Activated T-helper 17 cell treated with anti-CD3 and anti-CD28 coated beads, Interleukin-2, amount 50 U/mL, for 72 hours (primary cell): ENCODE measurements around the gene MICAL2. TPM values are rescaled to one million over a fixed set of nuclear protein-coding genes. Genes with fewer than 3 reads are reported as not detected.

Source experiments
- ATAC-seq: fragments of 150-1000 bp; cut with Tn5 transposase; replicated peaks from 2 replicates; pipeline ENCODE4 v1.10.0; 2021; ENCODE audit warnings: mild to moderate bottlenecking, moderate library complexity
- H3K27ac Mint-ChIP-seq: one replicate; pipeline ENCODE4 v1.8.0; 2022; ENCODE audit warnings: mixed read lengths
- H3K27me3 Mint-ChIP-seq: one replicate; pipeline ENCODE4 v1.8.0; 2022; ENCODE audit warnings: mixed read lengths
- H3K36me3 Mint-ChIP-seq: one replicate; pipeline ENCODE4 v1.8.0; 2022; ENCODE audit warnings: low read depth, mild to moderate bottlenecking, mixed read lengths
- H3K4me1 Mint-ChIP-seq: one replicate; pipeline ENCODE4 v1.8.0; 2022; ENCODE audit warnings: mixed read lengths
- H3K4me3 Mint-ChIP-seq: one replicate; pipeline ENCODE4 v1.8.0; 2022; ENCODE audit warnings: mild to moderate bottlenecking, mixed read lengths
- H3K9me3 Mint-ChIP-seq: one replicate; pipeline ENCODE4 v1.8.0; 2022; ENCODE audit warnings: mixed read lengths
- total RNA-seq, 2 donors: library from RNA; stranded (reverse); gene quantifications; one replicate each; pipeline ENCODE4 v1.2.3, GENCODE V29; 2022

The MICAL2 gene
- total RNA-seq, 2 donors from 2014 or later: 127 to 253 TPM

- Mint-ChIP-seq H3K4me3 (peak overlapping the region; percentile 72), H3K27ac (peak overlapping the region; percentile 87), H3K27me3 (no peaks in the 10 kb centered on the region), H3K4me1 (peaks cover 37% of the 10 kb centered on the region), H3K9me3 (no peaks in the 10 kb centered on the region), H3K36me3 (no peaks in the 10 kb centered on the region)
- ATAC-seq: peak; percentile 12
These were observed 22.3 kb upstream of the MICAL2 start for GRCh38 chr11:12088047-12088481.

DNA sequence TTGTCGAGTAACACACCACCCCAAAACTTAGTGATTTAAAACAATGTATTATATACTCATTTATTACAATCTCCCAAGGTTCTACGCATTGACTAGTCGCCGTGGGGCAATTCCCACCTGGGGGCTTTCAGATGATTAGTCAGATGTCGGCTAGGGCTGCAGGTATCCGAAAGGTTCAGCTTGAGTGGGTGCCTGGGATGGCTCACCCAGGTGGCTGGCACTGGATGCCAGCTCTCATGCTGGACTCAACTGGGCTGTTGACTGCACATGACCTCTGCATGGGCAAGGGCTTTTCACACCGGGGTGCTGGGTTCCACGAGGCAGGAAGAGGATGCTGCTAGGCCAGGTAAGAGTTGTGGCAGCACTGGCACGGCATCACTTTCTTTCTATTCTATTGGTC, 21.9 kb upstream of the MICAL2 start:
- H3K27ac Mint-ChIP-seq: no peak overlapping the region
- no peaks in the 10 kb centered on the region for H3K9me3 Mint-ChIP-seq
- no peaks in the 10 kb centered on the region for H3K36me3 Mint-ChIP-seq
- peak overlapping the region; percentile 72 for H3K4me3 Mint-ChIP-seq
- H3K4me1 Mint-ChIP-seq: peaks cover 37% of the 10 kb centered on the region
- ATAC-seq: no peak
- no peaks in the 10 kb centered on the region for H3K27me3 Mint-ChIP-seq

- Mint-ChIP-seq H3K4me1 (peaks cover 37% of the 10 kb centered on the region), H3K4me3 (peak overlapping the region; percentile 72), H3K27ac (peak overlapping the region; percentile 84), H3K36me3 (no peaks in the 10 kb centered on the region), H3K27me3 (no peaks in the 10 kb centered on the region), H3K9me3 (no peaks in the 10 kb centered on the region)
- ATAC-seq: no peak
These were observed 21.3 kb upstream of the MICAL2 start for GRCh38 chr11:12089041-12089440.

GRCh38 chr11:12089473-12089872, 20.9 kb upstream of the MICAL2 start:
- Mint-ChIP-seq H3K27ac (peak overlapping the region; percentile 84), H3K9me3 (no peaks in the 10 kb centered on the region), H3K36me3 (no peaks in the 10 kb centered on the region), H3K4me1 (peaks cover 37% of the 10 kb centered on the region), H3K4me3 (peak overlapping the region; percentile 72), H3K27me3 (no peaks in the 10 kb centered on the region)
- no peak for ATAC-seq

GRCh38 chr11:12090061-12090591, 20.3 kb upstream of the MICAL2 start:
- peak overlapping the region; percentile 72 for H3K4me3 Mint-ChIP-seq
- peaks cover 37% of the 10 kb centered on the region for H3K4me1 Mint-ChIP-seq
- no peaks in the 10 kb centered on the region for H3K9me3 Mint-ChIP-seq
- H3K27ac Mint-ChIP-seq: peak overlapping the region; percentile 84
- ATAC-seq: no peak
- no peaks in the 10 kb centered on the region for H3K36me3 Mint-ChIP-seq
- no peaks in the 10 kb centered on the region for H3K27me3 Mint-ChIP-seq

GRCh38 chr11:12090761-12091258, 19.6 kb upstream of the MICAL2 start:
- Mint-ChIP-seq H3K4me1 (peaks cover 37% of the 10 kb centered on the region), H3K9me3 (no peaks in the 10 kb centered on the region), H3K27me3 (no peaks in the 10 kb centered on the region), H3K36me3 (no peaks in the 10 kb centered on the region), H3K27ac (peak overlapping the region; percentile 84), H3K4me3 (no peak overlapping the region)
- no peak for ATAC-seq

- Mint-ChIP-seq H3K27me3 (no peaks in the 10 kb centered on the region), H3K4me3 (no peak overlapping the region), H3K4me1 (peaks cover 29% of the 10 kb centered on the region), H3K9me3 (no peaks in the 10 kb centered on the region), H3K27ac (no peak overlapping the region), H3K36me3 (no peaks in the 10 kb centered on the region)
- no peak for ATAC-seq
These were observed 18.3 kb upstream of the MICAL2 start for GRCh38 chr11:12091956-12092558.

GRCh38 chr11:12092714-12093113, 17.7 kb upstream of the MICAL2 start:
- ATAC-seq: no peak
- Mint-ChIP-seq H3K9me3 (no peaks in the 10 kb centered on the region), H3K4me1 (peaks cover 26% of the 10 kb centered on the region), H3K27me3 (no peaks in the 10 kb centered on the region), H3K4me3 (no peak overlapping the region), H3K27ac (no peak overlapping the region), H3K36me3 (no peaks in the 10 kb centered on the region)

GRCh38 chr11:12094872-12095800, 15.3 kb upstream of the MICAL2 start:
- Mint-ChIP-seq H3K4me3 (no peak overlapping the region), H3K4me1 (peaks cover 7% of the 10 kb centered on the region), H3K27ac (no peak overlapping the region), H3K9me3 (no peaks in the 10 kb centered on the region), H3K36me3 (no peaks in the 10 kb centered on the region), H3K27me3 (no peaks in the 10 kb centered on the region)
- no peak for ATAC-seq

- no peak overlapping the region for H3K27ac Mint-ChIP-seq
- ATAC-seq: no peak
- H3K27me3 Mint-ChIP-seq: no peaks in the 10 kb centered on the region
- no peak overlapping the region for H3K4me3 Mint-ChIP-seq
- H3K9me3 Mint-ChIP-seq: no peaks in the 10 kb centered on the region
- no peaks in the 10 kb centered on the region for H3K36me3 Mint-ChIP-seq
- peaks cover 5% of the 10 kb centered on the region for H3K4me1 Mint-ChIP-seq
These were observed 13.2 kb upstream of the MICAL2 start for GRCh38 chr11:12097219-12097618.

GRCh38 chr11:12098601-12099000, 11.8 kb upstream of the MICAL2 start:
- Mint-ChIP-seq H3K27ac (no peak overlapping the region), H3K27me3 (no peaks in the 10 kb centered on the region), H3K4me1 (no peaks in the 10 kb centered on the region), H3K4me3 (no peak overlapping the region), H3K9me3 (no peaks in the 10 kb centered on the region), H3K36me3 (no peaks in the 10 kb centered on the region)
- no peak for ATAC-seq

DNA sequence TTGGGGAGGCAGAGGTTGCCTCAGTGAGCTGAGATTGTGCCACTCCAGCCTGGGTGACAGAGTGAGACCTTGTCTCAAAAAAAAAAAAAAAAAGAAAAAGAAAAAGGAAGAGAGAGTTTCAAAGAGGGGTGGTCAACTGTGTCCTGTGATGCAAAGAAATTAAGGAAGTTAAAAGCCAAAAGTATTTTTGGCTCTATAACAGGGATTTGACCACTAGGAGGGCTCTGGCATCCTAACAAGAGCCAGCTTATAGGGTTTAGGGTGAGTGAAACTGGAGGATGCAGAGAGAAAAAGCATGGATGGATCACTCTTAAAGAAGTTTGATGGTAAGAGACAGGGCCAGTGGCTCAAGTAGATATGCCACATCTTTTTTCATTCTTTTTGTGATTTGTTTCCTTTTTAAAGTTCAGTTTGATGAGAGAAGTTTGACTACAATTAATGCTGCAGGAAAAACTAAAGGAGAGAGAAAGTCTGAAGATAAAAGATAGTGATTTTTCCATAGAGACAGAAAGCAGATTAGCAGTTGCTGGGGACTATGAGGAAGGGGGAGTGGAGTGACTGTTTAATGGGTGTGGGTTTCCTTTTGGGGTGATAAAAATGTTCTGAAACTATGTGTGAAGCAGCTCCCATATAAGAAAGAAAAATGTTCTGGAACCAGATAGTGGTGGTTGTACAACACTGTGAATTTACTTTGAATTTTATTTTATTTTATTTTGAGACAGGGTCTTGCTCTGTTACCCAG, 11.1 kb upstream of the MICAL2 start:
- Mint-ChIP-seq H3K27ac (no peak overlapping the region), H3K4me3 (no peak overlapping the region)

DNA sequence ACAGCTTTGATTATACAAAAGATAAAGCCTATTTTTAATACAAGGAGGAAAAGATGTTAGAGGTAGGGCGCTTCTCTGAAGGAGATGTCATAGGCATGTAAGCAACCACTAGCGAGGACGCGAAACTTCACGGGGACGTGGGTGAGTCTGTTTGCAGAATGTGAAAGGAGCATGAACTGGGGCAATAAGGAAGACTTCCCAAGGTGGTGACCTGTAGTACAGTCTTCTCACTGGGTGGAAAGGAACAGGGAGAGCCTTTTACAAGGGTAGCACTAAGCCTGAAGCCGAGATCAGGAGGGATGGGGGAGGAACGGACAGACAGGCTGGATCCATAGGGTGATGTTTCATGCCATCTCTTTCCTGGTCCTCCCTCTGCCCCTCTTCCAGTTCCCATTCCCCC, 10.0 kb upstream of the MICAL2 start:
- H3K27ac Mint-ChIP-seq: no peak overlapping the region
- no peaks in the 10 kb centered on the region for H3K27me3 Mint-ChIP-seq
- H3K4me3 Mint-ChIP-seq: no peak overlapping the region
- H3K4me1 Mint-ChIP-seq: no peaks in the 10 kb centered on the region
- ATAC-seq: no peak
- no peaks in the 10 kb centered on the region for H3K9me3 Mint-ChIP-seq
- no peaks in the 10 kb centered on the region for H3K36me3 Mint-ChIP-seq

More for the DNA sequence above, 11.1 kb upstream of the MICAL2 start:
- H3K27me3 Mint-ChIP-seq: no peaks in the 10 kb centered on the region
- no peaks in the 10 kb centered on the region for H3K36me3 Mint-ChIP-seq
- no peaks in the 10 kb centered on the region for H3K4me1 Mint-ChIP-seq
- no peak for ATAC-seq
- H3K9me3 Mint-ChIP-seq: no peaks in the 10 kb centered on the region

GRCh38 chr11:12100841-12101242, 9.5 kb upstream of the MICAL2 start:
- no peaks in the 10 kb centered on the region for H3K9me3 Mint-ChIP-seq
- no peaks in the 10 kb centered on the region for H3K27me3 Mint-ChIP-seq
- no peaks in the 10 kb centered on the region for H3K4me1 Mint-ChIP-seq
- no peak overlapping the region for H3K27ac Mint-ChIP-seq
- ATAC-seq: no peak
- H3K36me3 Mint-ChIP-seq: no peaks in the 10 kb centered on the region
- H3K4me3 Mint-ChIP-seq: no peak overlapping the region
